ENCODE measurements around the gene LRRC47.
A peak's percentile ranks its signal among the peaks of the same experiment; 100 is the strongest.

Gene LRRC47

DNA sequence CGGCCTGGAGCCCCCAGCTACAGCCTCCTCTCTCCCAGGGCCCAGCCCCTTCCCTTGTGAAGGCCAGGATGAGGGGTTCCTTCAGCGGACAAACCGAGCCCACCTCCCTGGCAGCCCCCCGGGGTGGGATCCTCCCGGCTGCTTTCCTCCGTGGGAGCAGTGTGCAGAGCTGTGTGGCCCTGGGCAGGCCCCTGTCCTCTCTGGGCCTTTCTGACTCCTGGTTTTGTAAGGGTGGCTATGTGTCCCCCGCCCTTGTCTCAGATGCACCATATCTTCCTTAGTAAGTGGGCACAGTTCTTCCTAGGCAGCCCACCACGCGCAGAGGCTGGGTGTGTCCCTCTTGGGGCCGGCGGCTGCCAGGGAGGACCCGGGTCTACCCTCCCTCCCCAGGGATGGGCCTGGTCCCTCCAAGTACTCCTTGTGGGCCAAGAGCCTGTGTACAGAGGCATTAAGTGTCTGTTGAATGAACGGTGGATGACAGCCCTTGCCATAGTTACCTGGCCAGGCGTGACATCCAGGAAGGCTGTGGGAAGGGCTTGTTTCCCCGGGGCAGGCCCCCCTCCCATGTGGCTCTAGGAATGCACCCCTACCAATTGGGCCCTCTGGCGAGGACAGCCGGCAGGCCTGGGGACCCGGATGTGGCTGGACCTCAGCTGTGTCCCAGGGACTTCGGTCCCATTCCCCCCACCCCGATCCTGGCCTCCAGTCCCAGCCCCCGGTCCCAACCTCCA is 19.9 kb downstream of the LRRC47 start:
- no peak overlapping the region for H3K4me3 ChIP-seq
- DNase-seq (ENCODE audit: low spot score in 2 of 2): no peak
- no peaks in the 10 kb centered on the region for H3K9me3 ChIP-seq
- in situ Hi-C loops (cut with MboI; ENCODE audit: low sequenced_read_pairs): no loop called here
- H3K27me3 ChIP-seq (ENCODE audit: low read depth): no peaks in the 10 kb centered on the region
- peaks cover 5% of the 10 kb centered on the region for H3K4me1 ChIP-seq
- peaks cover 26% of the 10 kb centered on the region for H3K36me3 ChIP-seq (replicated peaks)

- Histone ChIP-seq H3K36me3 (replicated peaks) (peaks cover 19% of the 10 kb centered on the region), H3K9me3 (no peaks in the 10 kb centered on the region), H3K27me3 (ENCODE audit: low read depth) (no peaks in the 10 kb centered on the region), H3K4me3 (no peak overlapping the region), H3K4me1 (peaks cover 5% of the 10 kb centered on the region)
- in situ Hi-C loops (cut with MboI; ENCODE audit: low sequenced_read_pairs): no loop called here
- peak; percentile 32 to 68 for DNase-seq (ENCODE audit: low spot score in 2 of 2)
These were observed 20.6 kb downstream of the LRRC47 start for GRCh38 chr1:3775490-3776230.

GRCh38 chr1:3774946-3775489 is 21.3 kb downstream of the LRRC47 start:
- H3K36me3 ChIP-seq (replicated peaks): peaks cover 12% of the 10 kb centered on the region
- H3K27me3 ChIP-seq (ENCODE audit: low read depth): no peaks in the 10 kb centered on the region
- no peak overlapping the region for H3K4me3 ChIP-seq
- in situ Hi-C loops (cut with MboI; ENCODE audit: low sequenced_read_pairs): no loop called here
- peaks cover 5% of the 10 kb centered on the region for H3K4me1 ChIP-seq
- H3K9me3 ChIP-seq: no peaks in the 10 kb centered on the region
- DNase-seq (ENCODE audit: low spot score in 2 of 2): no peak

GRCh38 chr1:3774276-3774945 is 21.9 kb downstream of the LRRC47 start:
- H3K4me3 ChIP-seq: no peak overlapping the region
- DNase-seq (ENCODE audit: low spot score in 2 of 2): no peak
- in situ Hi-C loops (cut with MboI; ENCODE audit: low sequenced_read_pairs): no loop called here
- peaks cover 6% of the 10 kb centered on the region for H3K36me3 ChIP-seq (replicated peaks)
- no peaks in the 10 kb centered on the region for H3K9me3 ChIP-seq
- peaks cover 5% of the 10 kb centered on the region for H3K4me1 ChIP-seq
- no peaks in the 10 kb centered on the region for H3K27me3 ChIP-seq (ENCODE audit: low read depth)

DNA sequence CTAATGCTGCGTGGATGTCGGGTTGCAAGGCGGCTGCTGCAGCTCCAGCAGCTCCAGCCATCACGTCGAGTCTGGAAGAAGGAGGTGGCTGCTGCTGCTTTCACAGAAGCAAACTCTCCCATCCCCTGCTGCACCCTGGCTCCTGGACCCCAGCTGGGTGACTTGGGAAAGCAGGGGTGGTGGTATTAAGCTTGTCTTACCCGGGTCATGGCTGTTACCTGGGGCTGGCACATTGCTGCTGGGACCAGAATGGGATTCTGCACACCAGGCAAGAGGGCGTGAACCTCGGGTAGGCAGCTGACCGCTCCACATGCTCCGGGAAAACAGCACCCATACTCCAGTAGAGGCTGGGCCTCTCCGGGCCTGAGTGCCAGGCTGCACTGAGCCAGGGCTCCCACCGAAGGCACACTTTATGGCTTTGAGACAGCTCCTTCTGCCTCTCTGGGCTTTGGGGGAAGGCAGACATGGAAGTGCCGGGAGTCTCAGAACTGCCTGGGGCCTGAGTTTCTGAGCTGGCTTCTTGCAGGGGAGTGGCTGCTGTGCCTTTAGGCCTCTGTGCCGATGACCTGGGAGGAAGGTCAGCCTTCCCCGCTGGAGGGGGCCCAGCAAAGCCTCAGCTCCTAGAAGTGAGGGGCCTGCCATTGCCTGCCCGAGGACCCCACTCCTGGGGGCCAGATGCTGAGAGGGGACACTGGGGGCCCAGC is 22.6 kb downstream of the LRRC47 start:
- H3K36me3 ChIP-seq (replicated peaks): no peaks in the 10 kb centered on the region; the same call in 1 of the 2 replicates
- no peaks in the 10 kb centered on the region for H3K9me3 ChIP-seq
- H3K4me1 ChIP-seq: peaks cover 5% of the 10 kb centered on the region
- in situ Hi-C loops (cut with MboI; ENCODE audit: low sequenced_read_pairs): no loop called here
- no peak for DNase-seq (ENCODE audit: low spot score in 2 of 2)
- no peak overlapping the region for H3K4me3 ChIP-seq
- H3K27me3 ChIP-seq (ENCODE audit: low read depth): no peaks in the 10 kb centered on the region

GRCh38 chr1:3772715-3773571 is 23.4 kb downstream of the LRRC47 start, which contains the start of gene SMIM1:
Gene SMIM1 (plus strand): TSS chr1:3772749. CDS start chr1:3775374, 2,625 bp downstream.
- no peaks in the 10 kb centered on the region for H3K9me3 ChIP-seq
- H3K27me3 ChIP-seq (ENCODE audit: low read depth): no peaks in the 10 kb centered on the region
- no peaks in the 10 kb centered on the region for H3K36me3 ChIP-seq (replicated peaks)
- peaks cover 5% of the 10 kb centered on the region for H3K4me1 ChIP-seq
- peak within 1 kb of the TSS; percentile 45 for H3K4me3 ChIP-seq
- DNase-seq (ENCODE audit: low spot score in 2 of 2): no peak
- in situ Hi-C loops (cut with MboI; ENCODE audit: low sequenced_read_pairs): no loop called here

DNA sequence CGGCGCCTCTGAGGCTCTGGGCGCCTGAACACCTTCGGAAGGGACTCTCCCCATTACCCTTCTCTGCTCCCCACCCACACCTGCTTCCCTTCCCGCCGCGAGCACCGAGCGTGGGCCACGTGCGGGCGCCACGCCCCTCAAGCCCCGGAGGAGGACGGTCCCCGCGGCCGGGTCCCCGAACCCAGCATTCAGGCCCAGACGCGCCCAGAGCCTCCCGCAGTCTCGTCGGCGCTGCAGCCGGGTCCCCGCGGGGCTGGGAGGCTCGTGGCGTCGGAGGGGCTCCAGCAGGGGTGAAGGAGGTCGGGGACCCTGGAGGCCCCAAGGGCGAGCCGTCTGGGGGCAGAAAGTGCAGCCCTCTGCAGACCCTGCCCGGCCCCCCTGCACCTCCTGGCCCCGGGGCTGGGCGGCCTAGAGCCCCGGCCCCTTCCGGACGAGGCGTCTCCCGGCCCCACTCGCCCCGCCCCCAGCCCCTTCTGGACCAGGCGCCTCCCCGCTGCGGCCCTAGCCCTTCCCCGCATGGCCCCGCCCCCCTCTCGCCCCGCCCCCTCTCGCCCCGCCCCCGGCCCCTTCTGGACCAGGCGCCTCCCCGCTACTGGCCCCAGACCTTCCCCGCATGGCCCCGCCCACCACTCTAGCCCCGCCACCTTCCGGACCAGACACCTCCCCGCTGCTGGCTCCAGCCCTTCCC is 24.1 kb downstream of the LRRC47 start:
- Histone ChIP-seq H3K9me3 (no peaks in the 10 kb centered on the region), H3K27me3 (ENCODE audit: low read depth) (no peaks in the 10 kb centered on the region), H3K4me3 (peak overlapping the region; percentile 45), H3K4me1 (peaks cover 5% of the 10 kb centered on the region), H3K36me3 (replicated peaks) (no peaks in the 10 kb centered on the region)
- peak; percentile 86 to 99 for DNase-seq (ENCODE audit: low spot score in 2 of 2)
- in situ Hi-C loops (cut with MboI; ENCODE audit: low sequenced_read_pairs): no loop called here

- H3K4me3 ChIP-seq: peak overlapping the region; percentile 45
- DNase-seq (ENCODE audit: low spot score in 2 of 2): no peak
- H3K4me1 ChIP-seq: peaks cover 5% of the 10 kb centered on the region
These were observed 24.9 kb downstream of the LRRC47 start for GRCh38 chr1:3771108-3772026.

GRCh38 chr1:3770047-3770765 is 26.1 kb downstream of the LRRC47 start:
- in situ Hi-C loops (cut with MboI; ENCODE audit: low sequenced_read_pairs): no loop called here

More at GRCh38 chr1:3771108-3772026, 24.9 kb downstream of the LRRC47 start:
- no peaks in the 10 kb centered on the region for H3K27me3 ChIP-seq (ENCODE audit: low read depth)
- in situ Hi-C loops (cut with MboI; ENCODE audit: low sequenced_read_pairs): no loop called here
- no peaks in the 10 kb centered on the region for H3K9me3 ChIP-seq
- no peaks in the 10 kb centered on the region for H3K36me3 ChIP-seq (replicated peaks)

DNA sequence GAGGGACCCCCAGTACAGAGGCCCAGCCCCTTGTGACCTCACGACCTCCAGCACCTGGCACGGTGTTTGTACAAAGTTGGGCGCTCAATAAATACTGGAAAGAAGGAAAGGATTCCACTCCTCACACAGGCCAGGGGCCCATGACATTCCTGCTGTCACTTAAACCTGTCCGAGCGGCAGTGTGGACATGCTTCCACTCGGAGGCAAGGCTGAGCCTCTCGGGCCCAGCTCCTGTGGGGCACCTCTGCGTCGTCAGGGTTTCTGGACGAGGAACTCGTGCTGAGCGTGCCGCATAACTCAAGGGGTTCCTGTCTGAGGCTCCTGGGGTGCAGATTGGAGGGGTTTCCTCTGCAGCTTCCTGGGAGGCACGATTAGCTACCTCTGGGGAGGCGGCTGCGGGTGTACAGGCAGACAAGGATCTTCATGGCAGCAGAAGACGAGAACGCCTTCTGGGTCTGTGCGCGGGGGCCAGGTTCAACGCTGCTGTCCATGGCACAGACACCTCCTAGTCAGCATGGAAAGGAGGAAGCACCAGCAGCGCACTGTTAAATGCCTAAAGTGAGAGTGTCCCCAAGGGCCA is 27.4 kb downstream of the LRRC47 start:
- Histone ChIP-seq H3K9me3 (no peaks in the 10 kb centered on the region), H3K4me1 (peaks cover 5% of the 10 kb centered on the region), H3K4me3 (no peak overlapping the region), H3K36me3 (replicated peaks) (no peaks in the 10 kb centered on the region), H3K27me3 (ENCODE audit: low read depth) (peaks cover 13% of the 10 kb centered on the region)
- in situ Hi-C loops (cut with MboI; ENCODE audit: low sequenced_read_pairs): no loop called here
- DNase-seq (ENCODE audit: low spot score in 2 of 2): no peak

More at GRCh38 chr1:3770047-3770765, 26.1 kb downstream of the LRRC47 start:
- Histone ChIP-seq H3K4me3 (no peak overlapping the region), H3K4me1 (peaks cover 5% of the 10 kb centered on the region), H3K9me3 (no peaks in the 10 kb centered on the region), H3K27me3 (ENCODE audit: low read depth) (peaks cover 10% of the 10 kb centered on the region), H3K36me3 (replicated peaks) (no peaks in the 10 kb centered on the region)
- DNase-seq (ENCODE audit: low spot score in 2 of 2): no peak
